Epithelial cell of prostate (primary cell): Measurements from ENCODE around the gene ABHD1.
"Not testable (repeated sequence)": the region's sequence is repeated elsewhere in the genome, so short reads cannot be mapped to it uniquely, and the experiment has no call there.

Experiments used
- DNase-seq: peaks from one replicate; pipeline ENCODE4 v3.0.0-alpha.2; 2011; ENCODE audit warnings: low read depth, low spot score
- H3K27ac ChIP-seq: fragments of 450-650 bp; 2 replicates; pipeline ENCODE4 v1.5.1; 2017; ENCODE audit warnings: mild to moderate bottlenecking

Gene ABHD1

GRCh38 chr2:27123302-27124150 is at the start of gene ABHD1:
ABHD1 (plus strand) TSS chr2:27123815; CDS start chr2:27123949, 134 bp downstream.
- no peak for DNase-seq
- no peak within 1 kb of the TSS for H3K27ac ChIP-seq

- DNase-seq, result no peak
- H3K27ac ChIP-seq, result no peak overlapping the region
Observed at GRCh38 chr2:27074738-27075565, 48.7 kb upstream of the ABHD1 start.

- H3K27ac ChIP-seq, DNase-seq: not testable (repeated sequence)
Observed at GRCh38 chr2:27075566-27075871, 48.1 kb upstream of the ABHD1 start.

GRCh38 chr2:27076323-27076722 is 47.3 kb upstream of the ABHD1 start:
- DNase-seq, result no peak

GRCh38 chr2:27077231-27077630 is 46.4 kb upstream of the ABHD1 start:
- DNase-seq, result no peak
- H3K27ac ChIP-seq, result no peak overlapping the region

More at GRCh38 chr2:27076323-27076722, 47.3 kb upstream of the ABHD1 start:
- no peak overlapping the region for H3K27ac ChIP-seq

GRCh38 chr2:27078267-27079194 is 45.1 kb upstream of the ABHD1 start, which contains the start of gene EMILIN1:
EMILIN1 (plus strand) TSS chr2:27078615; CDS start chr2:27079066, 451 bp downstream.
- no peak for DNase-seq
- no peak within 1 kb of the TSS for H3K27ac ChIP-seq

- no peak overlapping the region for H3K27ac ChIP-seq
- DNase-seq, result no peak
Observed at GRCh38 chr2:27079233-27080139, 44.1 kb upstream of the ABHD1 start.

GRCh38 chr2:27080140-27080469 is 43.5 kb upstream of the ABHD1 start:
- no peak for DNase-seq
- H3K27ac ChIP-seq, result no peak overlapping the region

- no peak for DNase-seq
- H3K27ac ChIP-seq, result no peak overlapping the region
Observed at GRCh38 chr2:27080603-27080936, 43.0 kb upstream of the ABHD1 start.

GRCh38 chr2:27081984-27082772 is 41.4 kb upstream of the ABHD1 start:
- DNase-seq, result no peak
- H3K27ac ChIP-seq, result peak overlapping the region; percentile 74

GRCh38 chr2:27082773-27083409 is 40.7 kb upstream of the ABHD1 start:
- DNase-seq, result no peak
- H3K27ac ChIP-seq, result no peak overlapping the region

GRCh38 chr2:27083410-27084296 is 40.0 kb upstream of the ABHD1 start:
- no peak for DNase-seq
- H3K27ac ChIP-seq, result no peak overlapping the region

GRCh38 chr2:27084297-27085061 is 39.1 kb upstream of the ABHD1 start:
- H3K27ac ChIP-seq, result no peak overlapping the region
- no peak for DNase-seq

- DNase-seq, result no peak
- no peak overlapping the region for H3K27ac ChIP-seq
Observed at GRCh38 chr2:27085062-27085672, 38.4 kb upstream of the ABHD1 start.

- DNase-seq, result no peak
- H3K27ac ChIP-seq, result peak overlapping the region; percentile 49
Observed at GRCh38 chr2:27085673-27086089, 37.9 kb upstream of the ABHD1 start.

- H3K27ac ChIP-seq, result peak overlapping the region; percentile 49
- peak; percentile 10 for DNase-seq
Observed at GRCh38 chr2:27086090-27086723, 37.4 kb upstream of the ABHD1 start.
